ENCODE data around the gene GGT1.
"Not testable (repeated sequence)": the region's sequence is repeated elsewhere in the genome, so short reads cannot be mapped to it uniquely, and the experiment has no call there.

The GGT1 gene

GRCh38 chr22:24602847-24603769 lies at the start of gene GGT1:
GGT1 (plus strand) TSS chr22:24603193; CDS start chr22:24611082, 7,889 bp downstream.
- in situ Hi-C loops (cut with HindIII; ENCODE audit: low sequenced_read_pairs): not testable (repeated sequence)

- in situ Hi-C loops (cut with HindIII; ENCODE audit: low sequenced_read_pairs): no loop called here
Measured at GRCh38 chr22:24553597-24554312, 49.2 kb upstream of the GGT1 start.

- in situ Hi-C loops (cut with HindIII; ENCODE audit: low sequenced_read_pairs): no loop called here
Measured at GRCh38 chr22:24554313-24555164, 48.5 kb upstream of the GGT1 start, which contains the start of gene GUCD1. GUCD1 (minus strand) TSS chr22:24555138; CDS start chr22:24554991, 147 bp downstream.

- in situ Hi-C loops (cut with HindIII; ENCODE audit: low sequenced_read_pairs): no loop called here
Measured at GRCh38 chr22:24555165-24556039, 47.6 kb upstream of the GGT1 start, which contains the start of gene SNRPD3. SNRPD3 (plus strand) TSS chr22:24555999; CDS start chr22:24557675, 1,676 bp downstream.

GRCh38 chr22:24559471-24559870 lies 43.5 kb upstream of the GGT1 start:
- in situ Hi-C loops (cut with HindIII; ENCODE audit: low sequenced_read_pairs): no loop called here

- in situ Hi-C loops (cut with HindIII; ENCODE audit: low sequenced_read_pairs): no loop called here
Measured at GRCh38 chr22:24563246-24563645, 39.7 kb upstream of the GGT1 start.

- in situ Hi-C loops (cut with HindIII; ENCODE audit: low sequenced_read_pairs): no loop called here
Measured at GRCh38 chr22:24564376-24565058, 38.5 kb upstream of the GGT1 start.

- in situ Hi-C loops (cut with HindIII; ENCODE audit: low sequenced_read_pairs): no loop called here
Measured at GRCh38 chr22:24565077-24565476, 37.9 kb upstream of the GGT1 start.

GRCh38 chr22:24566899-24567511 lies 36.0 kb upstream of the GGT1 start:
- in situ Hi-C loops (cut with HindIII; ENCODE audit: low sequenced_read_pairs): no loop called here

GRCh38 chr22:24567668-24568067 lies 35.3 kb upstream of the GGT1 start:
- in situ Hi-C loops (cut with HindIII; ENCODE audit: low sequenced_read_pairs): no loop called here

GRCh38 chr22:24571266-24571665 lies 31.7 kb upstream of the GGT1 start:
- in situ Hi-C loops (cut with HindIII; ENCODE audit: low sequenced_read_pairs): no loop called here

- in situ Hi-C loops (cut with HindIII; ENCODE audit: low sequenced_read_pairs): no loop called here
Measured at GRCh38 chr22:24576778-24577177, 26.2 kb upstream of the GGT1 start.

GRCh38 chr22:24578355-24579257 lies 24.4 kb upstream of the GGT1 start:
- in situ Hi-C loops (cut with HindIII; ENCODE audit: low sequenced_read_pairs): no loop called here

GRCh38 chr22:24579258-24579601 lies 23.8 kb upstream of the GGT1 start:
- in situ Hi-C loops (cut with HindIII; ENCODE audit: low sequenced_read_pairs): no loop called here

GRCh38 chr22:24580276-24580675 lies 22.7 kb upstream of the GGT1 start:
- in situ Hi-C loops (cut with HindIII; ENCODE audit: low sequenced_read_pairs): no loop called here

GRCh38 chr22:24582056-24582814 lies 20.8 kb upstream of the GGT1 start:
- in situ Hi-C loops (cut with HindIII; ENCODE audit: low sequenced_read_pairs): no loop called here

Measured in DLD1 (cell line).